HL-60/S4 treated with retinoic acid at 250 ng/mL for 4 days and 3 days (cell line): ENCODE results near the gene ST7L.
"Not testable (repeated sequence)": the region's sequence is repeated elsewhere in the genome, so short reads cannot be mapped to it uniquely, and the experiment has no call there.

Experiments
- in situ Hi-C: fragments of 300-500 bp; cut with MboI; formaldehyde crosslinking; loops from 2 replicates; pipeline ENCODE4 v1.7.0; 2022; ENCODE audit warnings: low sequenced_read_pairs

Gene ST7L

DNA sequence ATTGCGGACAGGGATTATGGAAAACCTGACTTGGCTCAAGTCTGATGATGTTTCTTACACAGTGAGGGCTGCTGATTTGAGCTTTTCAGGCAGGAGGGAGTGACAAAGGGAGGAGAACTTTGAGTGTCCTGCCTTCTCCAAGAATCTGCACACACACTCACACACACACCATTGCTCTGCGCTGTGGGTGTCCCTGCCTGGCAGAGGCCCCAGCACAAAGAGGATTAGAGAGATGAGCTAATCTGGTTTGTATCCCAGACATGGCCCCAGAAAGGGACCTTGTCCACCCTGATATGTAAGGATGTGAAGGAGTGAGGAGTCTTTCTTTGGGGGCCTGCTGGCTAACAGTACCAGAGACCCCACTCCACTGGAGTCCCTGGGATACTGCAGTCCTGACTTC lies 116.1 kb downstream of the ST7L start:
- in situ Hi-C loops = no loop called here

DNA sequence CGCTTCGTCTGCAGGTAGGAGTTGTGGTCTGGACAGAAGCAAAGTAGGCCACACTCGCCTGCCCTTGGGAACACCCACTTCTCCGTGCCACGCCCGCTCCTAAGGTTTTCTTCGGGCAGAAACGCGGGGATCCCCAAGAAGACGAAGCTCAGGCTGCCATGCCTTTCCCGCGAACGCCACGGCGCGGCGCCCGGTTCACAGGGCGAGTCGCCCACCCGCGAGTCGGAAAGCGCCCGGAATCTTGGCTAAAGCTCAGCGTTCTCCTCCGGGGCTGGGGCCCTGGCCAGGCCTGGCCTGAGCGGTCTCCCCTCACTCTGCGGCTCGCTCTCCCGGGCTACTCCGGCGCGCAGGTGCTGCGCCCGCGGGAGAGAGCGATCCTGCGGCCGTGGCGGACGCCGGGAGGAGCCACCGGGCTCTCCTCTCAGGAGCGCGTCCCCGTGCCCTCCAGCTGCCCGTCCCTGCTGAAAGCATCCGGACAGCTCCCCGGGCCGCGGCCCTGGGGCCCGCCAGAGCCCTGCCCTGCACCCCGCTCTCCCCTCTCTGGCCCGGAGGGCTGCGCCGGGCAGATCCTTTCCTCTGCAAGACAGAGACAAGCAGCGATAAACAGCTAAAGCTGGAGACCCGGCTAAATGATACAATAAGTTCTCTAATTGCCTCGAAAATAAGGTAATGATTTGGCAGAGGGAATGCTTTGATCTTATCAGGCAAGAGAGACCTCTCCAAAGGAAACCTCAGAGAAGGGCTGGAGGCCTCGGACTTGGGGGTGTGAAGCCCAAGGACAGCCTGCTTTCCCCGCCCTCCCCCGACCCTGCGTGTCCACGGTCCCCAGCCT lies 116.9 kb downstream of the ST7L start:
- in situ Hi-C loops = no loop called here

DNA sequence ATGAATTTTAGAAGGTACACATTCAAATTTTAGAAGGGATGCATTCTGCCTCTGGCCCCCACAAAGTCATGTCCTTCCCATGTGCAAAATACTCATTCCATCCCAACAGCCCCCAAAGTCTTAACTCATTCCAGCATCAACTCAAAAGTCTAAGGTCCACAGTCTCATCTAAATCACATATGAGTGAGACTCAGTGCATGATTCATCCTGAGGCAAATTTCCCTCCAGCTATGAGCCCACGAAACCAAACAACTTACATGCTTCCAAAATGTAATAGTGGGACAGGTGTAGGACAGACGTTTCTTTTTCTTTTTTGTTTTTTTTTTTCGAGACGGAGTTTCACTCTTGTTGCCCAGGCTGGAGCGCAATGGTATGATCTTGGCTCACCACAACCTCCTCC lies 122.7 kb downstream of the ST7L start:
- in situ Hi-C loops = no loop called here

- in situ Hi-C loops = no loop called here
Measured at GRCh38 chr1:112493351-112493750, 125.6 kb downstream of the ST7L start.

DNA sequence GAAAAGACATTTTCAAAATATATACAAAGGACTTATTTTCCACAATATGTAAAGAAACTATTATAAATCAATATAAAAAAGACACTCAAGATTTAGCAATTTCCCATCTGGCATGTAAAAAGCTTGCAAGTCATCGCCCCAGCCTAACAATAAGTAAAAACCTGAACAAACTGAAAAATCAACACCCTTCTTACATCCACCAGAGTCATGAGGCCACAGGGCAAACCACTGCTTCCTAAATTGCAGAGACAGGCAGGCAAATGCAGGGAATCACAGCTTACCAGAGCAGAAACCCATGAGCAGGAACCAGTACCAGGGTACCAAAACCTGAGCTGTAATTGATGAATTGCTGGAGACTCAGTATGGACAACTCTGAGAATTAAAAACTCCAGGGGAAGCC lies 126.9 kb downstream of the ST7L start:
- in situ Hi-C loops = no loop called here

- in situ Hi-C loops = no loop called here
Measured at GRCh38 chr1:112488141-112488540, 130.8 kb downstream of the ST7L start.

DNA sequence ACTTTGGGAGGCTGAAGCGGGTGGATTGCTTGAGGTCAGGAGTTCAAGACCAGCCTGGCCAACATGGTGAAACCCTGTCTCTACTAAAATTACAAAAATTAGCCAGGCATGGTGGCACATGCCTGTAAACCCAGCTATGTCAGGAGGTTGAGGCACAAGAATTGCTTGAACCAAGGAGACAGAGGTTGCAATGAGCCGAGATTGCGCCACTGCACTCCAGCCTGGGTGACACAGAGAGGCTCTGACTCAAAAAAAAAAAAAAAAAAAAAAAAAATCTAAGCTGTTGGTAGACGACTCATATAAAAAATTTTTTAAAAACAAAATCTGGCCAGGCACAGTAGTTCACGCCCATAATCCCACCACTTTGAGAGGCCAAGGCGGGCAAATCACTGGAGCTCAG lies 131.3 kb downstream of the ST7L start:
- in situ Hi-C loops = not testable (repeated sequence)

DNA sequence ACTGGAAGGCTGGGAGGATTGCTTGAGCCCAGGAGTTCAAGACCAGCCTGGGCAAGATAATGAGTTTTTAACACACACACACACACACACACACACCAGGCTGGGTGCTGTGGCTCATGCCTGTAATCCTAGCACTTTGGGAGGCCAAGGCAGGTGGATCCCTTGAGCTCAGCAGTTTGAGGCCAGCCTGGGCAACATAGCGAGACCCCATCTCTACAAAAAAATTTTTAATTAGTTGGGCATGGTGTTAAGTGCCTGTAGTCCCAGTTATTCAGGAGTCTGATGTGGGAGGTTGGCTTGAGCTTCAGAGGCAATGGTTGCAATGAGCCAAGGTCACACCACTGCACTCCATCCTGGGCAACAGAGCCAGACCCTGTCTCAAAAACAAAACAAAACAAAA lies 132.9 kb downstream of the ST7L start:
- in situ Hi-C loops = not testable (repeated sequence)

GRCh38 chr1:112478314-112478713 lies 140.6 kb downstream of the ST7L start:
- in situ Hi-C loops = no loop called here

DNA sequence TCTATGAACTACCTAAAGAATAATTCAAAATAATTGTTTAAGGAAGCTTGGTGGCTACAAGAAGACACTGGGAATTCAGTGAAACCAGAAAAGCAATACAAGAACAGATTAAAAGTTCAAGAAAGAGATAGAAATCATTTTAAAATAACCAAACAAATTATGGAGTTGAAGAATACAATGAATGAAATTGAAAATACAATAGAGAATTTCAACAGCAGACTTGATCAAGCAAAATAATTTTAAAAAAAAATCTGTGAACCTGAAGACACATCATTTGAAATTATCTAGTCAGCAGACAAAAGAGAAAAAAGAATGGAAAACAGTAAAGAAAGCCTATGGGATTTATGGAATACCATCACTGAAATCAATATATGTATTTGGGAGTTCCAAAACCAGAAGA lies 141.4 kb downstream of the ST7L start:
- in situ Hi-C loops = no loop called here
